Caco-2 (cell line): ENCODE data around the gene KLHDC2. TPM values are rescaled to one million over a fixed set of nuclear protein-coding genes. Genes with fewer than 3 reads are reported as not detected.

Experiments
- BruUV-seq: library from RNA; stranded (reverse); fragments of 400-500 nt; replicated peaks from 2 replicates; lab custom pipeline; 2021; lab: Mats Ljungman, UMichigan
- CTCF ChIA-PET: fragments of 300-600 bp; sonication (Branson Sonifier 250); formaldehyde crosslinking; loops from one replicate; lab custom pipeline; 2022; ENCODE audit warnings: antibody characterized with exemption; lab: Charles Lee
- POLR2A ChIA-PET: fragments of 300-600 bp; sonication (Branson Sonifier 250); formaldehyde crosslinking; loops from one replicate; lab custom pipeline; 2022; ENCODE audit warnings: antibody characterized with exemption; lab: Charles Lee
- DNase-seq, 2 experiments: peaks; one replicate each; pipeline versions ENCODE4 v3.0.0 to v3.0.0-alpha.2; 2020 to 2022
- H3K27me3 ChIP-seq: replicated peaks from 2 replicates; pipeline ENCODE4 v1.6.0; 2011; ENCODE audit warnings: low read length; ENCODE audit not compliant: control insufficient read depth, insufficient read depth
- H3K36me3 ChIP-seq: 2 replicates; pipeline ENCODE4 v1.5.1; 2011; ENCODE audit warnings: low read length; ENCODE audit not compliant: control insufficient read depth, insufficient read depth
- H3K4me1 ChIP-seq: fragments of 250-450 bp; sonication (Bioruptor Pico); 2 replicates; pipeline ENCODE4 v1.5.1; 2020; ENCODE audit warnings: mild to moderate bottlenecking
- H3K4me3 ChIP-seq: 2 replicates; pipeline ENCODE4 v1.5.1; 2011; ENCODE audit warnings: low read depth, mild to moderate bottlenecking, control low read depth, low read length
- H3K9me3 ChIP-seq: fragments of 250-450 bp; sonication (Bioruptor Pico); 2 replicates; pipeline ENCODE4 v1.5.1; 2020; ENCODE audit warnings: mild to moderate bottlenecking, moderate library complexity
- H3K27ac Mint-ChIP-seq: one replicate; pipeline ENCODE4 v1.8.0; 2022; ENCODE audit warnings: mixed read lengths; ENCODE audit not compliant: unreplicated experiment
- H3K27me3 Mint-ChIP-seq: one replicate; pipeline ENCODE4 v1.8.0; 2022; ENCODE audit warnings: mixed read lengths; ENCODE audit not compliant: insufficient read depth, unreplicated experiment
- H3K36me3 Mint-ChIP-seq: one replicate; pipeline ENCODE4 v1.8.0; 2022; ENCODE audit warnings: mild to moderate bottlenecking, mixed read lengths; ENCODE audit not compliant: insufficient read depth, unreplicated experiment
- H3K4me1 Mint-ChIP-seq: one replicate; pipeline ENCODE4 v1.8.0; 2022; ENCODE audit warnings: low read depth, mixed read lengths; ENCODE audit not compliant: unreplicated experiment
- H3K4me3 Mint-ChIP-seq: one replicate; pipeline ENCODE4 v1.8.0; 2022; ENCODE audit warnings: mild to moderate bottlenecking, moderate library complexity, mixed read lengths; ENCODE audit not compliant: unreplicated experiment
- H3K9me3 Mint-ChIP-seq: one replicate; pipeline ENCODE4 v1.8.0; 2022; ENCODE audit warnings: mixed read lengths; ENCODE audit not compliant: unreplicated experiment
- intact Hi-C: fragments of 100-400 bp; cut with micrococcal nuclease; formaldehyde crosslinking; loops from one replicate; pipeline ENCODE4 v1.10.0; 2022; ENCODE audit not compliant: unreplicated experiment
- total RNA-seq: library from RNA; stranded (reverse); gene quantifications from 2 replicates; pipeline ENCODE4 v1.2.3, GENCODE V29; 2022
- TF ChIP-seq, protein P1 (sequence below), 2 experiments: fragments of 200-600 bp in 1 of 2; IDR thresholded peaks; 1 replicate in 1 of 2; 2 replicates in 1 of 2; pipeline versions ENCODE4 v1.5.1 to v1.8.0; 2011 to 2022; ENCODE audit warnings: antibody characterized with exemption in 1 of 2, control low read depth in 1 of 2, inconsistent platforms in 1 of 2, low read depth in 1 of 2, low read length in 1 of 2, mild to moderate bottlenecking in 1 of 2, moderate library complexity in 1 of 2; ENCODE audit not compliant: insufficient read depth in 1 of 2, severe bottlenecking in 1 of 2, unreplicated experiment in 1 of 2

KLHDC2 gene
- total RNA-seq, 1 experiment from 2014 or later, result 89.4 TPM

DNA sequence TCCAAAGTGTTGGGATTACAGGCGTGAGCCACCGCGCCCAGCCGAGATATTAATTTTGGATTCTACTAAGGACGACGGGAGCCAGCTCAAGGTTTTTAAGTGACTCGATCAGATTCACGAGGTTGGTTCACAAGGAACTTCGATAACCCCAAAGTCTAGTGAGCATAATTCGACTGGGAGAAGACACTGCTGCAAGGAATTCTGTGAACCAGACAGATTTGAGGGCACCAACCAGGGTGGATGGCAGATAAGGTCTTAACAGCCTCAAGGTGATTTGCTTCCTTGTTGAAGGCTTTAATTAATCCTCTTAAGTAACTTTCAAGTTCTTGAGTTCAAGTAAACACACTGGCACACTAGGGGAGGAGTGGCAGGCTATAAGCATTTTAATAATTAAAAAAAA lies 1.1 kb upstream of the KLHDC2 start:
- Mint-ChIP-seq H3K27me3 (no peaks in the 10 kb centered on the region), H3K9me3 (no peaks in the 10 kb centered on the region), H3K4me1 (peaks cover 18% of the 10 kb centered on the region), H3K4me3 (peak overlapping the region; percentile 79), H3K27ac (peak overlapping the region; percentile 79), H3K36me3 (peaks cover 45% of the 10 kb centered on the region)
- no peak for DNase-seq
- ChIA-PET POLR2A (interaction anchor here (0.6 to 3.3 kb wide), 17 partner anchors 11 to 1238 kb away, joined by 3 to 22 read pairs (median 4); partner anchors contain the start of genes POLE2 and RPS29), CTCF (interaction anchor here (0.6 to 3.0 kb wide), 7 partner anchors 10 to 133 kb away, joined by 3 to 23 read pairs (median 5); partner anchors contain the start of genes DNAAF2 and POLE2)
- TF ChIP-seq, protein P1, sequence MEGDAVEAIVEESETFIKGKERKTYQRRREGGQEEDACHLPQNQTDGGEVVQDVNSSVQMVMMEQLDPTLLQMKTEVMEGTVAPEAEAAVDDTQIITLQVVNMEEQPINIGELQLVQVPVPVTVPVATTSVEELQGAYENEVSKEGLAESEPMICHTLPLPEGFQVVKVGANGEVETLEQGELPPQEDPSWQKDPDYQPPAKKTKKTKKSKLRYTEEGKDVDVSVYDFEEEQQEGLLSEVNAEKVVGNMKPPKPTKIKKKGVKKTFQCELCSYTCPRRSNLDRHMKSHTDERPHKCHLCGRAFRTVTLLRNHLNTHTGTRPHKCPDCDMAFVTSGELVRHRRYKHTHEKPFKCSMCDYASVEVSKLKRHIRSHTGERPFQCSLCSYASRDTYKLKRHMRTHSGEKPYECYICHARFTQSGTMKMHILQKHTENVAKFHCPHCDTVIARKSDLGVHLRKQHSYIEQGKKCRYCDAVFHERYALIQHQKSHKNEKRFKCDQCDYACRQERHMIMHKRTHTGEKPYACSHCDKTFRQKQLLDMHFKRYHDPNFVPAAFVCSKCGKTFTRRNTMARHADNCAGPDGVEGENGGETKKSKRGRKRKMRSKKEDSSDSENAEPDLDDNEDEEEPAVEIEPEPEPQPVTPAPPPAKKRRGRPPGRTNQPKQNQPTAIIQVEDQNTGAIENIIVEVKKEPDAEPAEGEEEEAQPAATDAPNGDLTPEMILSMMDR (IDR thresholded peaks at IDR 0.05; ENCODE audit: insufficient read depth in 1 of 2, low read depth in 1 of 2, low read length in 1 of 2, severe bottlenecking in 1 of 2, unreplicated experiment in 1 of 2), result no peak
- BruUV-seq, result no TSS peak
- no peaks in the 10 kb centered on the region for H3K9me3 ChIP-seq
- H3K4me3 ChIP-seq, result peak overlapping the region; percentile 99
- intact Hi-C loops, result loop anchor here (1.0 to 10.0 kb wide), 2 partner anchors 74 to 338 kb away; partner anchors contain the start of gene KLHDC1
- peaks cover 39% of the 10 kb centered on the region for H3K4me1 ChIP-seq
- no peaks in the 10 kb centered on the region for H3K27me3 ChIP-seq
- no peaks in the 10 kb centered on the region for H3K36me3 ChIP-seq

DNA sequence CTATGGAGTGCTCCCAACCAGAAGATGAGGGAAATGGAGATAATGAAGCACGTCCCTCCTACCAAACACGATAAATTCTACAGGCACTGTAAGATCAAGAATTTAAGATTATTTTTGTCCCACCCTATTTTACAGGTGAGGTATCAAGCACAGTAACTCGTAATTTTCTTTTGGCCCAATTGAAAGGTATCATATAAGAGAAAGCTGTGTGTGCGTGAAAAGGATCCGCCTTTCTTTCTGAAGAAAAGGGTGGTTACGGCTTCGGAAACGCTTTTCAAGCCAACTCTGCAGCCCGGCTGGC lies 733 bp upstream of the KLHDC2 start:
- peaks cover 39% of the 10 kb centered on the region for H3K4me1 ChIP-seq
- POLR2A ChIA-PET, result interaction anchor here (0.6 to 3.3 kb wide), 19 partner anchors 10 to 1237 kb away, joined by 3 to 22 read pairs (median 4); partner anchors contain the start of genes POLE2 and RPS29
- H3K9me3 Mint-ChIP-seq, result no peaks in the 10 kb centered on the region
- H3K9me3 ChIP-seq, result no peaks in the 10 kb centered on the region
- DNase-seq, result no peak
- peaks cover 45% of the 10 kb centered on the region for H3K36me3 Mint-ChIP-seq
- CTCF ChIA-PET, result interaction anchor here (0.6 to 3.0 kb wide), 7 partner anchors 9 to 133 kb away, joined by 3 to 23 read pairs (median 5); partner anchors contain the start of genes DNAAF2 and POLE2
- H3K27me3 Mint-ChIP-seq, result no peaks in the 10 kb centered on the region
- TF ChIP-seq, protein P1 (IDR thresholded peaks at IDR 0.05; ENCODE audit: insufficient read depth in 1 of 2, low read depth in 1 of 2, low read length in 1 of 2, severe bottlenecking in 1 of 2, unreplicated experiment in 1 of 2), result no peak
- peak overlapping the region; percentile 79 for H3K4me3 Mint-ChIP-seq
- peak overlapping the region; percentile 79 for H3K27ac Mint-ChIP-seq
- intact Hi-C loops, result loop anchor here (1.0 to 10.0 kb wide), 2 partner anchors 74 to 338 kb away; partner anchors contain the start of gene KLHDC1
- H3K36me3 ChIP-seq, result no peaks in the 10 kb centered on the region
- H3K4me1 Mint-ChIP-seq, result peaks cover 14% of the 10 kb centered on the region
- H3K27me3 ChIP-seq, result no peaks in the 10 kb centered on the region
- peak overlapping the region; percentile 99 for H3K4me3 ChIP-seq
- TSS peak; percentile 54 for BruUV-seq

DNA sequence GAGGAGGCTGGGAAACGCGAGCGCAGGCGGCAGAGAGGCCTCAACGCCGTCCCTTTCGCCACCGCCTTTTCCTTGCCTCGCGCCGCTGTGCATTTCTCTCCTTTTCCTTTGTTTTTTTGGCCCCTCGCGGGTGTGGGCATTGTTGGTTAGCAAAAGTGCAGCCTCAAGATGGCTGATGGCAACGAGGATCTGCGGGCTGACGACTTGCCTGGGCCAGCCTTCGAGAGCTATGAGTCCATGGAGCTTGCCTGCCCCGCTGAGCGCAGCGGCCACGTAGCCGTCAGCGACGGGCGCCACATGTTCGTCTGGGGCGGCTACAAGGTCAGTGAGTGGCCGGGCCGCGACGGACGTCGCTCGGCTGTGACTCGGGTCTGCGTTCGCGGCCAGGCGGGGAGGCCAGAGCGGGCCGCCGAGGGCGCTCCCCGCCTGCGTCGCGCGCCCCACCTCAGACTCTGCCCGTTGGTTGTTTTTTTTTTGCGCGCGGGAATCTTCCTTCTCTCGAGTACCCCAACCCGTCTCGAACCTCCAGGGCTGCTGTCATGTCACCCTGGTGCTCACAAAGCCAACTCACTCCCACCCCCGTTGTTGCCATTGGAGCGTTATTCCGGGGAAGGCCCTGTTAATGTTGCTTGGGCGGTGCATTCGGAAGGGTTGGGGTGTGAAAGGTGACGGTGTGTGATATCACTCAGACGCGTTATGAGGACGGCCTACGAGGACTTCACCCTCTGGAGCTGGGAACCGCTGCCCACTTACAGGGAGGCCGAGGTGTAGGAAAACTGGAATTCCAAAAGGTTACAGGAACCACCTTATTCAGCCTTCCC lies 558 bp downstream of the KLHDC2 start:
- ChIA-PET CTCF (interaction anchor here (0.5 to 3.0 kb wide), 5 partner anchors 12 to 134 kb away, joined by 3 to 23 read pairs (median 4); partner anchors contain the start of genes DNAAF2 and NEMF), POLR2A (interaction anchor here (0.5 to 3.3 kb wide), 13 partner anchors 30 to 462 kb away, joined by 3 to 22 read pairs (median 4); partner anchors contain the start of genes MGAT2, POLE2, RPL36AL and RPS29)
- Histone ChIP-seq H3K4me3 (peak overlapping the region; percentile 99), H3K9me3 (no peaks in the 10 kb centered on the region), H3K27me3 (no peaks in the 10 kb centered on the region), H3K4me1 (peaks cover 29% of the 10 kb centered on the region), H3K36me3 (no peaks in the 10 kb centered on the region)
- TSS peak; percentile 16 for BruUV-seq
- H3K9me3 Mint-ChIP-seq, result no peaks in the 10 kb centered on the region
- peak; percentile 47 to 70 for DNase-seq
- peaks cover 10% of the 10 kb centered on the region for H3K4me1 Mint-ChIP-seq
- intact Hi-C loops, result loop anchor here (10.0 kb wide), 1 partner anchor 336 kb away; no protein-coding TSS in a partner anchor
- TF ChIP-seq, protein P1 (IDR thresholded peaks at IDR 0.05; ENCODE audit: insufficient read depth in 1 of 2, low read depth in 1 of 2, low read length in 1 of 2, severe bottlenecking in 1 of 2, unreplicated experiment in 1 of 2), result no peak
- no peaks in the 10 kb centered on the region for H3K27me3 Mint-ChIP-seq
- peak overlapping the region; percentile 79 for H3K27ac Mint-ChIP-seq
- peak overlapping the region; percentile 79 for H3K4me3 Mint-ChIP-seq
- peaks cover 45% of the 10 kb centered on the region for H3K36me3 Mint-ChIP-seq
